Measurements from ENCODE around the gene OR10G4.

Gene OR10G4

GRCh38 chr11:124039557-124039956 lies 26.8 kb downstream of the OR10G4 start:
- no peak for TF ChIP-seq TCF12 (IDR thresholded peaks at IDR 0.05; ENCODE audit: low read depth)
- TF ChIP-seq REST (IDR thresholded peaks at IDR 0.05; ENCODE audit: low read depth): no peak
- no peak for TF ChIP-seq ZBTB7A (IDR thresholded peaks at IDR 0.05; ENCODE audit: low read depth)
- TF ChIP-seq YY1 (IDR thresholded peaks at IDR 0.05; ENCODE audit: low read depth): no peak
- TF ChIP-seq USF1 (IDR thresholded peaks at IDR 0.05): no peak
- no peak for TF ChIP-seq EGR1 (IDR thresholded peaks at IDR 0.05)
- TF ChIP-seq NFIC (IDR thresholded peaks at IDR 0.05): no peak
- TF ChIP-seq CEBPB (IDR thresholded peaks at IDR 0.05): no peak
- TF ChIP-seq EP300 (IDR thresholded peaks at IDR 0.05; ENCODE audit: borderline replicate concordance): no peak
- no peak for TF ChIP-seq RAD21 (IDR thresholded peaks at IDR 0.05; ENCODE audit: low read depth)

DNA sequence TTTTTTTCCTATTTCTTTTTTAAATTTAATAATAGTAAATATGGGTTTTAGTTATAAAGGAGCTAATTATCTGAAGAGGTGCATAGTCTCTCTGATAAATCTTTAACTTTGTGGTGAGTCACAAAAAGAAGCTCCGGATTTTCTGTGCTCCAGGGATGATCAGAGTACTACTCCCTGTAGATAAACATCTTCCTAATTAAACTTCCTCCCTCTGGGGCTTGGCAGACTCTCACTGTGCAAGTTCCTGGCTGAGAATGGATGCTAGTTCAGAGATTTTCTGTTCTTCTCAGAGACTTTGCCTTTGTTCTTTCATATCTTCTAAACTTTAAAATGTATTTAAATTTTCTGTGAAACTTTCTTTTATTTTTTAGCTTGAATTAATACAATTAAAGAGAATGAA lies 28.5 kb downstream of the OR10G4 start, which contains the start of gene OR10G7:
Gene OR10G7, minus strand, starts transcription at position 72 of the 400 bp plus-strand sequence. CDS start 2,324 bp downstream, outside the sequence.
- no peak for TF ChIP-seq EGR1 (IDR thresholded peaks at IDR 0.05)
- no peak for TF ChIP-seq RAD21 (IDR thresholded peaks at IDR 0.05; ENCODE audit: low read depth)
- no peak for TF ChIP-seq TAF1 (IDR thresholded peaks at IDR 0.05; ENCODE audit: low read depth)
- TF ChIP-seq REST (IDR thresholded peaks at IDR 0.05; ENCODE audit: low read depth): no peak
- TF ChIP-seq CREB1 (IDR thresholded peaks at IDR 0.05; ENCODE audit: low read depth): no peak
- TF ChIP-seq TEAD4 (IDR thresholded peaks at IDR 0.05): no peak
- TF ChIP-seq TCF12 (IDR thresholded peaks at IDR 0.05; ENCODE audit: low read depth): no peak
- no peak for TF ChIP-seq NFIC (IDR thresholded peaks at IDR 0.05)
- no peak for TF ChIP-seq YY1 (IDR thresholded peaks at IDR 0.05; ENCODE audit: low read depth)
- TF ChIP-seq, protein P1, sequence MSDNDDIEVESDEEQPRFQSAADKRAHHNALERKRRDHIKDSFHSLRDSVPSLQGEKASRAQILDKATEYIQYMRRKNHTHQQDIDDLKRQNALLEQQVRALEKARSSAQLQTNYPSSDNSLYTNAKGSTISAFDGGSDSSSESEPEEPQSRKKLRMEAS (IDR thresholded peaks at IDR 0.05): no peak
- no peak for TF ChIP-seq CEBPB (IDR thresholded peaks at IDR 0.05)
- TF ChIP-seq USF1 (IDR thresholded peaks at IDR 0.05): no peak
- TF ChIP-seq EP300 (IDR thresholded peaks at IDR 0.05; ENCODE audit: borderline replicate concordance): no peak
- TF ChIP-seq ZBTB7A (IDR thresholded peaks at IDR 0.05; ENCODE audit: low read depth): no peak
- no peak for TF ChIP-seq FOXM1 (IDR thresholded peaks at IDR 0.05; ENCODE audit: borderline replicate concordance, low read depth)

DNA sequence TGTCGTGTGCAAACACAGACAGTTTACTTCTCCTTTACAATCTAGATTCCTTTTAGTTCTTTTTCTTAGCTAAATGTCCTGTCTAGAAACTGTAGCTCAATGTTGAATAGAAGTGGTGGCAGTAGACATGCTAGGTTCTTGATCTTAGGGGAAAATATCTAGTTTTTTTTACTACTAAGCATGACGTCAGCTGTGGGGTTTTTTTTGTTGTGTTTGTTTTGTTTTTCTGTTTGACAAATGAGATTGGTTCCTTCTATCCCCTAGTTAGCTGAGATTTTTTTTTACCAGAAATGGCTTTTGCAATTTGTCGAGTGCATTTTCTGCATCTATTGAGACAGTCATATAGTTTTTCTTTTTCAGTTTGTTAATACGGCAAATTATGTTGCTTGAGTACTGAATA lies 30.6 kb downstream of the OR10G4 start:
- TF ChIP-seq TAF1 (IDR thresholded peaks at IDR 0.05; ENCODE audit: low read depth) (no peak), TEAD4 (IDR thresholded peaks at IDR 0.05) (no peak), USF1 (IDR thresholded peaks at IDR 0.05) (no peak), FOXM1 (IDR thresholded peaks at IDR 0.05; ENCODE audit: borderline replicate concordance, low read depth) (no peak), REST (IDR thresholded peaks at IDR 0.05; ENCODE audit: low read depth) (no peak), YY1 (IDR thresholded peaks at IDR 0.05; ENCODE audit: low read depth) (no peak), ZBTB7A (IDR thresholded peaks at IDR 0.05; ENCODE audit: low read depth) (no peak), CREB1 (IDR thresholded peaks at IDR 0.05; ENCODE audit: low read depth) (no peak)
- TF ChIP-seq, protein P1 (IDR thresholded peaks at IDR 0.05): no peak

DNA sequence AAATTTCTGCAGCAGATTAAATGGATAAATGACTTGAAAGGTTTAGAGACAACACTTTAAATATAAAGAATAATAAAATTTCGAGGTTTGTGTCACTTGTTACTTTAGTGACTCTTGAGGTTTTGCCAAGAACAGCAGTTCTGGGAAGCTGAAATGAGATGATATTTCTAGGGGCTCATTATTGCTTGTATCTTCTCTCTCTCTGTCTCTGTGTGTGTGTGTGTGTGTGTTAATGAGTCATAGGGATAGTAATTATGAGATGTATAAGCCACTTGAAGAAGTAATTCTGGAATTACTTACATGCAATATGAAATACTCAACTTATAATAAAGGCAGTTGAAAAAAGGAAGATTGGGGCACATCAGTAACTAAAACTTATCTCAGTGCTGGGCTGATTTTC lies 38.0 kb downstream of the OR10G4 start:
- TF ChIP-seq FOXM1 (IDR thresholded peaks at IDR 0.05; ENCODE audit: borderline replicate concordance, low read depth) (no peak), CREB1 (IDR thresholded peaks at IDR 0.05; ENCODE audit: low read depth) (no peak), EP300 (IDR thresholded peaks at IDR 0.05; ENCODE audit: borderline replicate concordance) (no peak), REST (IDR thresholded peaks at IDR 0.05; ENCODE audit: low read depth) (no peak), TEAD4 (IDR thresholded peaks at IDR 0.05) (no peak), EGR1 (IDR thresholded peaks at IDR 0.05) (no peak), YY1 (IDR thresholded peaks at IDR 0.05; ENCODE audit: low read depth) (no peak)
